ENCODE measurements around the gene ADGRA1.
"Not testable (repeated sequence)": the region's sequence is repeated elsewhere in the genome, so short reads cannot be mapped to it uniquely, and the experiment has no call there.

Gene ADGRA1

DNA sequence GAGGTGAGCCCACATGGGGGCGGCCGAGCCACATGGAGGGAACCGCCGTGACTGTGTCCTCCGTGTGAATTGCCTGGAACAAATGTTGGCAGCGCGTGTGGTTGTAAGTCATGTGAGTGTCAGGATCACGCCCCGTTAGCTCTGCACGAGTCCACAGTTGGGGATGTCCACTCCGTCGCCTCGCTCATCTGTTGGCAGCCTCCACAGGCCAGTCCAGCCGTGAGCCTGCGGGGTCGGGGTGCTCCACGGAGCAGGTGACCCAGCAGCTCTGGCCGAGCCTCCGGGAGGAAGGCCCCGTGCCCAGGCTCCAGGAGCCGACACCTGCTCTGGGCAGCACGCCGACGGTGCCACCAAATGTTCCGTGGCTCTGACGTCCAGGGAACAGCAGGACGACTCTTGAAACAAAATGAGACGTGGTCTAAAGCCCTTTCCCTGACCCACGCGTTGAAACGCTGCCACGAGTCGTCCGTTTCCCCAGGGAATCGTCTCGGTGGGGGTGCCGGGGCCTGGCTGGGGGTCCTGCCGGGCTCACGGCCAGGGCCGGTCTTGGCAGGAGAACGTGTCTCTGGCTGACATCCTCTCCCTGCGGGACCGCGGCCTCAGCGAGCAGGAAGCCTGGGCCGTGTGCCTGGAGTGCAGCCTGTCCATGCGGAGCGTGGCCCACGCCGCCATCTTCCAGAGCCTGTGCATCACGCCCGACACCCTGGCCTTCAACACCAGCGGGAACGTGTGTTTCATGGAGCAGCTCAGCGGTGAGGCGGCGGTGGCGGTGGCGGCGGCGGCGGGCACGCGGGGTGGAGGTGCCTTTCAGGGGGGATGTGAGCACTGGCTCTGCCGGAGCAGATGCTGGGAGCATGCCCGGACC, 79.3 kb downstream of the ADGRA1 start:
- no peak for DNase-seq

DNA sequence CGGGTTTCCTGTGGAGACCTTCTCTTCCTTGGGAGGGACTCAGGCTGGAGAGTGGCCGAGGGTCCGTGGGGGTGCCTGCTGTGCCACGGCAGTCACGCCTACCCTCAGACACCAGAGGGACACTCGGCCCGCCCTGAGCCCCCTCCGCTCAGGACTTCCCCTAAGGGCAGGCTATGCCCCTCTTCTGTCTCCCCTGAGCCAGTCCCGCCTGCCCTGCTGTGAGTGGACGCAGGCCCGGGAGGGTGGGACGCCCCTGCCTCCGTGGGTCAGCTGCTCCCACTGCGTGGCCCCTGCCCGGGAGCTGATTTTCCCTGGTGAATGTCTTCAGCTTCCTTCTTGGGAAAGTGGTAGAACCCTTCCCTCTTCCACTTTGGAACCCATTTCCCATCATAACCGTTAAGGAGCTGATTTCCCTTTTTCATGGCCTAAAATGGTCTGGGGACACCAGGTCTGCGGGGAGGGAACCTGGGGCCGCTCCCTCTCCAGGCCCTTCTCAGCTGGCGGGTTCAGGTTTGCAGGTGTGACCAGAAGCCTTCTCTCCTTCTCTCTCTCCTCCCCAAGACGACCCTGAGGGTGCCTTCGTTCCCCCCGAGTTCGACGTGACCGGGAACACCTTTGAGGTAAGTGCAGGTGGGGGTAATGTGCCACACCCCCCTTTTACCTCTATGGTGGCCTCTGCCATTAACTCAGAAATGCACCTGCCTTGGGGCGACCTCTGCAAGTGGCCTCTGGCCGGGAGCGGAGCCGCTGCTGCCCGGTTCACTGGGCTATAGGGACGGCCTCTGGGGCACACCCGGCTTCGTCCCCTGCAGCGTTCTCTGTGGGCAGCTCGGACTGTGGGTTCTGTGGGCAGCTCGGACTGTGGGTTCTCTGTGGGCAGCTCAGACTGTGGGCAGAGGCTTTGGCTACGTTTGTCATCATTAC, 80.2 kb downstream of the ADGRA1 start:
- DNase-seq: no peak

GRCh38 chr10:133168617-133169031, 80.9 kb downstream of the ADGRA1 start:
- no peak for DNase-seq

DNA sequence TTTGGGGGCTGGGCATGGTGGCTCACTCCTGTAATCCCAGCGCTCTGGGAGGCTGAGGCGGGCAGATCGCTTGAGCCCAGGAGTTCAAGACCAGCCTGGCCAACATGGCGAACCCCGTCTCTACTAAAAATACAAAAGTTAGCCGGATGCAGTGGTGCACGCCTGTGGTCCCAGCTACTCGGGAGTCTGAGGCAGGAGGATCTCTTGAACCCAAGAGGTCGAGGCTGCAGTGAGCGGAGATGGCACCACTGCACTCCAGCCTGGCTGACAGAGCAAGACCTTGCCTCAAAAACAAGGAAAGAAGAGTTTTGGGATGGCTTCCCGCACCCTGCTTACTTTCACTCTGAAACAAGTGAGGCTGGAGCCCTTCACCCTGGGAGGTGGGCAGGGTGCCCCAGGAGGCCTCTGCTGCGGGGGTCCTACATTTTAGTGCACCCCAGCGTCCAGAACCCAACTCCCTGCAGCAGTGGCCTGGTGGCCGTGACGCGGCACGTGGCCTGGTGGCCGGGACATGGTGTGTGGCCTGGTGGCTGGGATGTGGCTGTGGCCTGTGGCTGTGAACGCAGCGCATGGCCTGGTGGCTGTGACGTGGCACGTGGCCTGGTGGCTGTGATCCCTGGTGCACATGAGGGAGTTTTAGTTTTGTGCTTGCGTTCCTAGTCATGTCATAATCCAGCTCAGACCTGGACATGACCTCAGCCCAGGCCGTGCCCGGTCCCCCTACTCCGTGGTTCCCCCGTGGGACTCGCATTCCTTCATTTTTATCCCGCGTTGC, 81.6 kb downstream of the ADGRA1 start:
- DNase-seq: no peak

DNA sequence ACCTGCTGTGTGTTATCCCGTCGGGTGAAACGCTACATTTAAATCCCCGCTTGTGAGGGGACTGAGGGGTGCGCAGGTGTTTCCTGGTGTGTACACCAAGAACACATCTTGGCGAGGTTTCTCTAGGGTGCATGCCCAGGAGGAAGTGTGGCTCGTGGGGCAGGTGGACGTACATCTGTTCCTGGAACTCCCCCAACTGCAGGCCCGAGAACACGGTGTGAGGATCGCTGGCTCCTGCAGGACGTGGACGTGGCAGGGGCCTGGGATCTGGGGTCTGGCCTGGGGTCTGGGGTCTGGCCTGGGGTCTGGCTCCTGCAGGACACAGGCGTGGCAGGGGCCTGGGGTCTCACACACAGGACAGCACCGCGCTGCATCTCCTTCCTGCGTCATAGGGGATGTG, 82.4 kb downstream of the ADGRA1 start:
- DNase-seq: no peak

- DNase-seq: no peak
Measured at GRCh38 chr10:133173860-133174640, 86.3 kb downstream of the ADGRA1 start.

GRCh38 chr10:133174689-133175263, 87.1 kb downstream of the ADGRA1 start:
- no peak for DNase-seq

GRCh38 chr10:133175624-133176023, 87.9 kb downstream of the ADGRA1 start:
- not testable (repeated sequence) for DNase-seq

DNA sequence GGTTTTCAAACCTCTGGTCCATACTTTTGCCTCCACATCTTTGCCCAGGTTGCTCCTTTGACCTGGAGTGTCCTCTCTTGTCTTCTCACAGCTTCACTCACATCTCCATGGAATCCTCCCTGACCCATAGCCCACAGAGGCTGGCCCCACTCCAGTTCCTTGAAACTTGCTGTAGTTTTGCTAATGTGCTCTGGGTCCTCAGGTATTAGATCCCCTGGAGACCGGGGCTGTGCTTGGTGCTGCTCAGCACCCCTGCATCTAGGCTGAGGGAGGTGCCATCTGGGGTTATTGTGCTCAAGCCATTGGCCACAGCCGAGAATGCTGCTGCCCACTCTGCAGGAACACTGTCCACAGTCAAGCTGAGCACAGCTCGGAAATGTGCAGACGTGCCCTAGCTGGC, 88.8 kb downstream of the ADGRA1 start:
- no peak for DNase-seq

GRCh38 chr10:133177380-133178157, 89.8 kb downstream of the ADGRA1 start:
- no peak for DNase-seq

- no peak for DNase-seq
Measured at GRCh38 chr10:133178357-133179127, 90.8 kb downstream of the ADGRA1 start.

DNA sequence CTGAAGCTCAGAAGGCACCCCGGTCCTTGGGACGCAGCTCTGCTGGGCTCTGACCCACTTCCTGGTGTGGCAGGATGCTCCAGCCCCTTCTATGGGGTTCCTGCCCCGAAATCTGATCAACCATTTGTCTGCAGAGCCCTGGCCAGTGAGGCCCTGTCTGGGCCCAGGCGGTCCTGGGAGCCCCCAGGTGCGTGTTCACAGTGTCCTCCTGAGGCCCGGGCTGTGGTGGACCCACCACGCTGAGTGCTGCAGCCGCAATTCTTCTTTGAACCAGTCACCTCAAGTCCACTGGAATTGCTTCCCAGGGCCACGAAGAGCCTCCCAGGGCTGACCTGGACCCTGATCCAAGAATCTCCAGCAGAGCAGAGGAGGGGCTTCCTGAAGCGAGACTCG, 91.4 kb downstream of the ADGRA1 start:
- no peak for DNase-seq

GRCh38 chr10:133179651-133180050, 91.9 kb downstream of the ADGRA1 start:
- no peak for DNase-seq

GRCh38 chr10:133180192-133180964, 92.7 kb downstream of the ADGRA1 start:
- no peak for DNase-seq

GRCh38 chr10:133180965-133181639, 93.4 kb downstream of the ADGRA1 start:
- DNase-seq: no peak
